AG10803 (cell line): ENCODE data around the gene TRPV6.

Experiments used
- DNase-seq: peaks from one replicate; pipeline ENCODE4 v3.0.0; 2010; ENCODE audit warnings: low read depth
- H3K4me3 ChIP-seq: 2 replicates; pipeline ENCODE4 v1.5.1; 2011; ENCODE audit warnings: mild to moderate bottlenecking, low read length, control low read depth
- TF ChIP-seq, protein P1 (sequence below): conservative IDR thresholded peaks from 2 replicates; pipeline ENCODE4 v1.5.1; 2011; ENCODE audit warnings: mild to moderate bottlenecking, low read length, control low read depth, inconsistent platforms

TRPV6 gene

DNA sequence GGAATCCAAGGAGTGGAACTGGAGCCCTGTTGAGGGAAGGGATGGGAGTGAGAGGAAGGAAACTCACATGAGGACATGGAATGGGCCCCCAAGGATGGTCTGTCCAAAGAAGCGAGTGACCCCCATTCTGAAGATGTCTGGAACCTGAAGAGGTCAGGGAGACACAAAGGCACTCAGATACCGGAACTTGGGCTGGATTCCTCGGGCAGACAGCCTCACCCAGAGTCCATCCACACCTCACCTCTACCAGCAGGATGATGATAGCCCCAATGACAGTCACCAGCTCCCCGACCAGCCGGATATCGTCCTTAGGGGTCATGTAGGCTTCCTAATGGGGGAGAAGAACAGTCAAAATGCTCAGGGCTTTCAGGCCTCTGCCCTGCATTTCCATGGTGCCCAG is 10.7 kb downstream of the TRPV6 start:
- H3K4me3 ChIP-seq, result no peak overlapping the region
- DNase-seq, result no peak
- TF ChIP-seq, protein P1, sequence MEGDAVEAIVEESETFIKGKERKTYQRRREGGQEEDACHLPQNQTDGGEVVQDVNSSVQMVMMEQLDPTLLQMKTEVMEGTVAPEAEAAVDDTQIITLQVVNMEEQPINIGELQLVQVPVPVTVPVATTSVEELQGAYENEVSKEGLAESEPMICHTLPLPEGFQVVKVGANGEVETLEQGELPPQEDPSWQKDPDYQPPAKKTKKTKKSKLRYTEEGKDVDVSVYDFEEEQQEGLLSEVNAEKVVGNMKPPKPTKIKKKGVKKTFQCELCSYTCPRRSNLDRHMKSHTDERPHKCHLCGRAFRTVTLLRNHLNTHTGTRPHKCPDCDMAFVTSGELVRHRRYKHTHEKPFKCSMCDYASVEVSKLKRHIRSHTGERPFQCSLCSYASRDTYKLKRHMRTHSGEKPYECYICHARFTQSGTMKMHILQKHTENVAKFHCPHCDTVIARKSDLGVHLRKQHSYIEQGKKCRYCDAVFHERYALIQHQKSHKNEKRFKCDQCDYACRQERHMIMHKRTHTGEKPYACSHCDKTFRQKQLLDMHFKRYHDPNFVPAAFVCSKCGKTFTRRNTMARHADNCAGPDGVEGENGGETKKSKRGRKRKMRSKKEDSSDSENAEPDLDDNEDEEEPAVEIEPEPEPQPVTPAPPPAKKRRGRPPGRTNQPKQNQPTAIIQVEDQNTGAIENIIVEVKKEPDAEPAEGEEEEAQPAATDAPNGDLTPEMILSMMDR, result no peak

DNA sequence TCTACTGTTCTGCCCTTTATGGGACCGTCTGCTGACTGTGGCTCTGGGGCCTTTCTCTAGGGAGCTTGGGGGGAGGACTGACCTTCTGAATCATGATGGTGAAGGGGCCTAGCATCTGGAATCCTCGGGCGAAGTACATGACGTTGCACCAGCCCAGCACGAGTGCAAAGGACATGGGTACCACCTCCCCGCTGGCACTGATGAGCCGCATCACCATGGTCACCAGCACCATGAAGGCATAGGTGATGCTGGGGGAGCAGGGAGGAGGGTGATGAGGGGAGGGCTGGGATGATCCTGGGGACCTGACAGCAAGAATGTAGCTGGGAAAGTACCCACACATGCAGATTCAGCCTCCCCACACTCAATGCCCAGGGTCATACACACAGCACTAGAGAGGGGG is 11.1 kb downstream of the TRPV6 start:
- H3K4me3 ChIP-seq, result no peak overlapping the region
- TF ChIP-seq, protein P1, result no peak
- DNase-seq, result no peak

DNA sequence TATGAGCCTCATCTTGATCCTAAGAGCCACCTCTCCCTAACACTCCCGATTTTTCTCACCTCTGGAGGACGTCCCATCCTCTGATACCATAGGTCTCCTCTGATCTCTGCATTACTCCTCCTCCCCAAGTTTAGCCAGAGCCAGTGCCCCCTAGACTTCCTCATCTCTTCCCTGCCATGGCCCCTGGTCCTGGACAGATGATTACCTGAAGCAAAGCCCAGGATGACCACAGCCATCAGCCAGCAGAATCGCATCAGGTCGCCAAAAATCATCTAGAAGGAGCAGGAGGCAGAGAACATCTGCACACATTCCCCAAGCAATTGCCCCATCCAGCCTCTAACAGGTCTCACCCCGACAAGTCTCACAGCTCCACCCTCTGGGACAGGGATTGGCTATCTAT is 11.7 kb downstream of the TRPV6 start:
- DNase-seq, result no peak
- TF ChIP-seq, protein P1, result no peak
- H3K4me3 ChIP-seq, result no peak overlapping the region

DNA sequence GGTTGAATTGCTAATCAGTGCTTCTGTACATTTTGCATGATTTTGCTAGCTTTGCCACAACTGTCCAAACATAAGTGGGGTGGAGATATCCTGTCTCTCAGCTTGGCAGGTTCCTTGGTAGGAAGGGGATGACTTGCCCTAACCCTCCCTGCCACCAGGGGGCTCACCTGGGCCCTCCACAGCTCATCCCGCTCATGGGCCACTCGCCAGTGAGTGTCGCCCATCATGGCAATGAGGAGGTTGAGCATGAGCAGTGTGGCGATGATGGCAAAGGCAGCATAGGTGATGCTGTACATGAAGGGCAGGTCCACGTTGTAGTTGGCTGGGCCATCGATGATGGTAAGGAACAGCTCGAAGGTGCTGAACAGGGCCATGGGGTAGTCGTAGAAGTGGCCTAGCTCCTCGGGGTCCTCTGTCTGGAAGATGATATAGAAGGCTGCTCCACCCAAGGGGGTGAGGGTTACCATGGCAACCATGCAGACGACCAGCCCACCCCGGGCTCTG is 12.2 kb downstream of the TRPV6 start:
- no peak overlapping the region for H3K4me3 ChIP-seq
- DNase-seq, result no peak
- TF ChIP-seq, protein P1, result peak; percentile 38

DNA sequence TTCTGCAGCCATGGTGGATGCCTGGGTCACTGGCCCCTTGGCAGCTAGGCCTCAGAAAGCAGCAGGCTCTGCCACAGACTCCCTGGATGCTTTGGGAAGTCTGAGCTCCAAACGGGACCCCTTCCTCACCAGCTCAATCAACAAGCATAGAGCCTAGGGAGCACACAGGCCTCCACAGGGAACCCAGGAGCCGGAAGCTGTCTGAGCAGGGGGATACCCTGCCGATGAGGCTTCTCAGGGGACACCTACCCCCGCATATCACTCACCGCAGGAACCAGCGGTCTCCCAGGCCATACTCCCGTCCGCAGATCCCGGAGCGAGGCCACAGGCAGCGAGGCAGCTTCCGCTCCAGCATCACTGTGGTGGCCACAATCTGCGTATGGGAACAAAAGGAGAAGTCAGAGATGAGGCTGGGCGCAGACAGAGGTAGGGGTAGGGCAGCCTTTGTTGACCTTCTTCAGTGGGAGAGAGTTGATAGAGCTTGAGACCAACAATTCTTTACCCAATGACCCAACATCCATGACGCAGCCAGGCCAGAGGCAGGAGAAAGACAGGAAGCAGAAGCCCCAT is 13.4 kb downstream of the TRPV6 start:
- no peak for DNase-seq
- H3K4me3 ChIP-seq, result no peak overlapping the region
- TF ChIP-seq, protein P1, result no peak

DNA sequence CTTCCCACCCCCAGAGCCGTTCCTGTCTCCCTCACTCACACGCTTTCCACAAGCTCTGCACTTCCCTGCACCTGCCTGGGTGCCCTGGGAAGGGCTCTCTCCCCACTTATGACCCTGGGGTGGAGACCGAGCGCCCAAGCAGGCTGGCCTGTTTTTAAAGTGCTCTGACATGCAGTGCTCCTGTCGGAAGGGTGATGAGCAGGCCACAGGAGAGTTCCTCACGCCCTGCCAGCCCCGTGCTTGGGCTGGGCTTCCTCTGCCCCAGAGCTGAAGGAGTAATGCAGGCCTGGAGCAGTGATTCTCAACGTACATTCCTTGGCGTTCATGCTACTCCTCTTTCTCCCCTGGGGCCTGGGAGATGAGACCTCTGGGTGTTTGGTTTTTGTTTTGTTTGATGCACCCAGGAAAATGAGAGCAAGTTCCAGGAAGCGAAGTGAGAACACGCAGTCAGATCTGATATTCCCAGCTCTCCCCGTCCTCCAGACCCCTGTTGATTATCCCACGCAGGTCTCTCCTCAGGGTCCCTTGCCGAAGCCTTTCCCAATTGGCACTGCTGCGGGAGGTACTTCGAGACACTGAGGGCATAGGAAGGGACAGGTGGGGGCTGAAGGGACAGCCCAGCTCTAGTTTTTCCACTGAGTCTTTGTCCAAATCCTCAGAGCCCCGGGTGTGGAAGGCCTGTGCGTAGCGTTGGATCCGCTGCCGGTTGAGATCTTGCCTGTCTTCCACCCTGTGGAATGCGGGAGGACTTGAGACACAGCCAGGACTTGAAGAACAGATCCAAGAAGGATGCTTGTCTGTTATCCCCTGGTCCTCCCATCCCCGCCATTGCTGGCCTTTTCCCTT is 14.1 kb downstream of the TRPV6 start:
- DNase-seq, result no peak
- H3K4me3 ChIP-seq, result no peak overlapping the region
- TF ChIP-seq, protein P1, result no peak

DNA sequence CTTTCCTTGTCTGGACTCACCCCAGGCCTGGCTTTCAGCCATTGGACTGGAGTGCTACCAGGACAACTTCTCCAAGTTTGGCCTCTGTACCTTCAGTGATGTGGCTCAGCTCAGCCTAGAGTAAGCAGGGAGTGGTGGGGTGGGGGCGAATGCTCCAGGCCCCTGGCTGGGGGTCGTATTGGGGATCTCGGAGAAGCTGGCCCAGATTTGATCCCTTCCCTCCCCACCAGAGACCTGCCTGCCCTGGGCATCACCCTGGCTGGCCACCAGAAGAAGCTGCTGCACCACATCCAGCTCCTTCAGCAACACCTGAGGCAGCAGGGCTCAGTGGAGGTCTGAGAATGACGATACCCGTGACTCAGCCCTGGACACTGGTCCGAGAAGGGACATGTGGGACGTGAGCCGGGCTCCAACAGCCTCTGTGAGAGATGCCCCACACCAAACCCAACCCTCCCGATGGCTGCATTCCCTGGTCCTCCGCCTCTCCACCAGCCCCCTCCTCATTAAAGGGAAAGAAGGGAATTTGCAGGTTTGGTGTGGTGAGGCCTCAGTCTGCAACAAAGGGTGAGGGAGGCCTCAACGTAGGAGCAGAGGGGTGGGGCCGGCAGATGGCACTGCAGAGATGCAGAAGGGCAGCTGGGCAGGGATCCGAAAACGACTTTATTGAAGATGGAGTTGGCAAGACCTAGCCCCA is 14.8 kb downstream of the TRPV6 start:
- TF ChIP-seq, protein P1, result no peak
- no peak for DNase-seq
- no peak overlapping the region for H3K4me3 ChIP-seq
